Measurements from ENCODE around the gene NR1H2.
A peak's percentile ranks its signal among the peaks of the same experiment; 100 is the strongest.
"Not testable (repeated sequence)": the region's sequence is repeated elsewhere in the genome, so short reads cannot be mapped to it uniquely, and the experiment has no call there.

Gene NR1H2

DNA sequence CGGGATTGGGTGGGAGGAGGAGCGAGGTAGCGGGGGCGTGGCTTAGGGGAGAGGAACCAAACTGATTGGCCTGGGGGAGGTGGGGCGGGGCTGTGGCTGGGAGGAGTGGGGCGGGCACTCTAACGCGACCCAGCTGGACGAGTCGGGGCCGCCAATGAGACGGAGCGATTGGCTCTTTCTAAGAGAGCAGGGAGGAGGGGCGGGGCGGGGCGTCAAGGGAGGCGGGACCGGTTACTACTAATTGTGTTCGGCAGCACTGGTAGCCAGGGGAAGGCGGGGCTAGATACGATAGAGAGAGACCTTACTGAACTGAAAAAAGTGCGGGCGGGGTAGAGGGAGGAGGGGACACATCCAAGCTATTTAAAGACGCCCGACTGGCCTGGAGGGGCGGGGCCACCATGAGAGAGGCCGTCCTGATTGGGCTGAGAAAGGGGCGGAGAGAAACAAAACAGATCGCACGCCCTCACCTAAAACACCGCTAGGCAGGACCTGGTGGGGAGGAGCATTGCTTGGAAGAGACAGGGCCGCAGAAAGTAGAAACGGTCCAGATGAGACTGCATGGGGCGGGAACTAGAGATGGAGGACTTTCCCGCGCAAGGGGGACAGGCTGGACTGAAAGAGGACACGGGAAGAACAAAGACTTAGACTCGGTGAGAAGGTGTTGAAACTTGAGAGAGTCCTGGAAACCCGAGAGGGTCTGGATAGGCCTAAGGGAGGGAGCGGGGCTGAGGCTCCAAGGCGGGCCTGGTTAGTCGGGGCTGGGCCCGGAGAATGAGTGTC lies 46.9 kb upstream of the NR1H2 start, which contains the start of gene KCNC3:
KCNC3 (minus strand) TSS at position 232 of the 780 bp plus-strand sequence. CDS start 295 bp downstream, outside the sequence.
- Histone ChIP-seq H3K27me3 (ENCODE audit: insufficient read depth, poor library complexity, severe bottlenecking) (peaks cover 49% of the 10 kb centered on the region), H3K27ac (replicated peaks) (no peak within 1 kb of the TSS), H3K4me3 (replicated peaks; ENCODE audit: insufficient read depth, low read length) (peak within 1 kb of the TSS; percentile 30)
- no peak for TF ChIP-seq SPI1 (IDR thresholded peaks at IDR 0.05; ENCODE audit: borderline replicate concordance, low read depth)
- no peak for TF ChIP-seq POLR2AphosphoS5 (IDR thresholded peaks at IDR 0.05; ENCODE audit: low read depth)
- TF ChIP-seq GABPA (IDR thresholded peaks at IDR 0.05; ENCODE audit: low read depth): no peak
- TF ChIP-seq, protein P1, sequence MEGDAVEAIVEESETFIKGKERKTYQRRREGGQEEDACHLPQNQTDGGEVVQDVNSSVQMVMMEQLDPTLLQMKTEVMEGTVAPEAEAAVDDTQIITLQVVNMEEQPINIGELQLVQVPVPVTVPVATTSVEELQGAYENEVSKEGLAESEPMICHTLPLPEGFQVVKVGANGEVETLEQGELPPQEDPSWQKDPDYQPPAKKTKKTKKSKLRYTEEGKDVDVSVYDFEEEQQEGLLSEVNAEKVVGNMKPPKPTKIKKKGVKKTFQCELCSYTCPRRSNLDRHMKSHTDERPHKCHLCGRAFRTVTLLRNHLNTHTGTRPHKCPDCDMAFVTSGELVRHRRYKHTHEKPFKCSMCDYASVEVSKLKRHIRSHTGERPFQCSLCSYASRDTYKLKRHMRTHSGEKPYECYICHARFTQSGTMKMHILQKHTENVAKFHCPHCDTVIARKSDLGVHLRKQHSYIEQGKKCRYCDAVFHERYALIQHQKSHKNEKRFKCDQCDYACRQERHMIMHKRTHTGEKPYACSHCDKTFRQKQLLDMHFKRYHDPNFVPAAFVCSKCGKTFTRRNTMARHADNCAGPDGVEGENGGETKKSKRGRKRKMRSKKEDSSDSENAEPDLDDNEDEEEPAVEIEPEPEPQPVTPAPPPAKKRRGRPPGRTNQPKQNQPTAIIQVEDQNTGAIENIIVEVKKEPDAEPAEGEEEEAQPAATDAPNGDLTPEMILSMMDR (IDR thresholded peaks at IDR 0.05; ENCODE audit: insufficient read depth, low read length): no peak
- TF ChIP-seq, protein P2, sequence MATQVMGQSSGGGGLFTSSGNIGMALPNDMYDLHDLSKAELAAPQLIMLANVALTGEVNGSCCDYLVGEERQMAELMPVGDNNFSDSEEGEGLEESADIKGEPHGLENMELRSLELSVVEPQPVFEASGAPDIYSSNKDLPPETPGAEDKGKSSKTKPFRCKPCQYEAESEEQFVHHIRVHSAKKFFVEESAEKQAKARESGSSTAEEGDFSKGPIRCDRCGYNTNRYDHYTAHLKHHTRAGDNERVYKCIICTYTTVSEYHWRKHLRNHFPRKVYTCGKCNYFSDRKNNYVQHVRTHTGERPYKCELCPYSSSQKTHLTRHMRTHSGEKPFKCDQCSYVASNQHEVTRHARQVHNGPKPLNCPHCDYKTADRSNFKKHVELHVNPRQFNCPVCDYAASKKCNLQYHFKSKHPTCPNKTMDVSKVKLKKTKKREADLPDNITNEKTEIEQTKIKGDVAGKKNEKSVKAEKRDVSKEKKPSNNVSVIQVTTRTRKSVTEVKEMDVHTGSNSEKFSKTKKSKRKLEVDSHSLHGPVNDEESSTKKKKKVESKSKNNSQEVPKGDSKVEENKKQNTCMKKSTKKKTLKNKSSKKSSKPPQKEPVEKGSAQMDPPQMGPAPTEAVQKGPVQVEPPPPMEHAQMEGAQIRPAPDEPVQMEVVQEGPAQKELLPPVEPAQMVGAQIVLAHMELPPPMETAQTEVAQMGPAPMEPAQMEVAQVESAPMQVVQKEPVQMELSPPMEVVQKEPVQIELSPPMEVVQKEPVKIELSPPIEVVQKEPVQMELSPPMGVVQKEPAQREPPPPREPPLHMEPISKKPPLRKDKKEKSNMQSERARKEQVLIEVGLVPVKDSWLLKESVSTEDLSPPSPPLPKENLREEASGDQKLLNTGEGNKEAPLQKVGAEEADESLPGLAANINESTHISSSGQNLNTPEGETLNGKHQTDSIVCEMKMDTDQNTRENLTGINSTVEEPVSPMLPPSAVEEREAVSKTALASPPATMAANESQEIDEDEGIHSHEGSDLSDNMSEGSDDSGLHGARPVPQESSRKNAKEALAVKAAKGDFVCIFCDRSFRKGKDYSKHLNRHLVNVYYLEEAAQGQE (IDR thresholded peaks at IDR 0.05; ENCODE audit: insufficient replicate concordance, low read depth): no peak
- DNase-seq (ENCODE audit: low read depth in 1 of 2, low spot score in 1 of 2): peak; percentile 58 to 97

DNA sequence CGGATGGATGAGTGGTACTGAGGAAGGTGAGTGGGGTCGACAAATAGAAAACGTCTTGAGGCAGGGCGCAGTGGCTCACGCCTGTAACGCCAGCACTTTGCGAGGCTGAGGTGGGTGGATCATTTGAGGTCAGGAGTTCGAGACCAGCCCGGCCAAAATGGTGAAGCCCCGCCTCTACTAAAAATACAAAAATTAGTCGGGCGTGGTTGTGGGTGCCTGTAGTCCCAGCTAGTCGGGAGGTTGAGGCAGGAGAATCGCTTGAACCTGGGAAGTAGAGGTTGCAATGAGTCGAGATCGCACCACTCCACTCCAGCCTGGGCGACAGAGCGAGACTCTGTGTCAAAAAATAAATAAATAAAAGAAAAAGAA lies 46.3 kb upstream of the NR1H2 start:
- Histone ChIP-seq H3K27me3 (ENCODE audit: insufficient read depth, poor library complexity, severe bottlenecking) (peaks cover 49% of the 10 kb centered on the region), H3K4me3 (replicated peaks; ENCODE audit: insufficient read depth, low read length) (peak overlapping the region; percentile 0; the same call in 1 of the 2 replicates)
- H3K27ac ChIP-seq (replicated peaks); DNase-seq (ENCODE audit: low read depth in 1 of 2, low spot score in 1 of 2): not testable (repeated sequence)

DNA sequence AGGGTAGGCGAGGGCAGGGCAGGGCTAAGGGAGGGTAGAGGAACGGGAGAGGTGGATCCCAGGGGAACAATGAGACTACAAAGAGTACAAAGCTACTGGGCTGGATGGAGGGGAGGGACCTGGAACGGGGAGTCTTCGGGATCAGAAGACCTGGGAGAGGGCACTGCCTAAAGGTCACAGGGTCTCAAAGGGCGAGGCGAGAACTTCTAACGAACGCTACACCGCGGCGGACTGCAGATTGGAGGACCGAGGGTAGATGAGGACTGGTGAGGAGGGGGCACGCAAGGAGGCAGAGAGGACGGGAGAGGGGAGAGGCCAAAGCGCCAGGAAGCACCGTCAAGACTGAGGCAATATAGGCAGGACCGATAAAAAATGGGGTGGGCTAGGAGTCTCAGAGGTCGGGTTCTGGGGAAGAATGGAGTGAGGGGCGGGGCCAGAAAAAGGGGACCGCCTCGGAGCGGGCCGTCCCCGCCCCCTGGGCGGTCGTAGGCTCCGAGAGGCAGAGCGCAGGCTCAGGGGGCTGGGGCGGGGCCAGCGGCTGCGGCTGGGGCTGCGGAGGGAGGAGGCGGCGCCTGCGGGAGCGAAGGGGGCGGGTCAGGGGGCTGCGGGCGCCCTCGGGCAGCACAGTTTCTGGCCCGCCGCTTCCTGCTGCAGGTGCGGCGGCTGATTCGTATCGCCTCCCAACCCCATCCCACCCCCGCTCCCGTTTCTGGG lies 45.7 kb upstream of the NR1H2 start:
- TF ChIP-seq, protein P2 (IDR thresholded peaks at IDR 0.05; ENCODE audit: insufficient replicate concordance, low read depth): no peak
- TF ChIP-seq GABPA (IDR thresholded peaks at IDR 0.05; ENCODE audit: low read depth) (no peak), POLR2AphosphoS5 (IDR thresholded peaks at IDR 0.05; ENCODE audit: low read depth) (no peak), SPI1 (IDR thresholded peaks at IDR 0.05; ENCODE audit: borderline replicate concordance, low read depth) (no peak)
- TF ChIP-seq, protein P1 (IDR thresholded peaks at IDR 0.05; ENCODE audit: insufficient read depth, low read length): no peak
- DNase-seq (ENCODE audit: low read depth in 1 of 2, low spot score in 1 of 2): peak; percentile 4 to 65
- Histone ChIP-seq H3K4me3 (replicated peaks; ENCODE audit: insufficient read depth, low read length) (peak overlapping the region; percentile 39), H3K27me3 (ENCODE audit: insufficient read depth, poor library complexity, severe bottlenecking) (peaks cover 49% of the 10 kb centered on the region), H3K27ac (replicated peaks) (no peak overlapping the region)

DNA sequence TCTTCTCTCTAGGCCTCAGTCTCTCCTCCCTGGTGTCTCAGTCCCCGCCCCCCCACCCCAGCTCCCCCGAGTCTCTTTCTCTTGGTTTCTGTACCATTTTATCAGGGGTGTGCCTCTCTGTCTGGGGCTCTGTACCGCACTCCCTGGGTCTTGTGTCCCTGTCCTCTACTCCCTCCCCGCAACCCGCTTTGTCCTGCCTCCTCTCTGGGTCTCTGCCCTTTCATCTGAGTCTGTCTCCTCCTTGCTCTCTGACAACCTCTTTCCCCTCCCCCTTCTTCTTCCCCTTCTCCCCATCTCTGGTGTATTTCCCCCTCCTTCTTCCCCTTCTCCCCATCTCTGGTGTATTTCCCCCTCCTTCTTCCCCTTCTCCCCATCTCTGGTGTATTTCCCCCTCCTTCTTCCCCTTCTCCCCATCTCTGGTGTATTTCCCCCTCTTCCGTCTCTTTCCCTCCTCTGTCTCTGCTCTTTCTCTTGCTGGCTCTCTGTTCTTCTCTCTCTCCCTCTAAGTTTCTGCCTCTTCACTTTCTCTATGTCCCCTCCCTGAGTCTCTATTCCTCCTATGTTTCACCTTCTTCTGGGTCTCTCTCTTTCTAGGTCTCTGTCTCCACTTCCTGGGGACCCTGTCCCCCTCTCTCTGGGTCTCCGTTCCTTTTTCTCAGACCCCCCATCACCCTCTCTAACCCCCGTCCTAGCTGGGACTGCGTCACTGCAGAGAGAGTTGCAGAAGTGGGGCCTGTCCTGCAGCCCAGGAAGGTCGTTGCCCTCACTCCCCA lies 44.9 kb upstream of the NR1H2 start:
- TF ChIP-seq POLR2AphosphoS5 (IDR thresholded peaks at IDR 0.05; ENCODE audit: low read depth): no peak
- TF ChIP-seq, protein P1 (IDR thresholded peaks at IDR 0.05; ENCODE audit: insufficient read depth, low read length): no peak
- TF ChIP-seq SPI1 (IDR thresholded peaks at IDR 0.05; ENCODE audit: borderline replicate concordance, low read depth): no peak
- no peak for TF ChIP-seq GABPA (IDR thresholded peaks at IDR 0.05; ENCODE audit: low read depth)
- TF ChIP-seq, protein P2 (IDR thresholded peaks at IDR 0.05; ENCODE audit: insufficient replicate concordance, low read depth): no peak
- Histone ChIP-seq H3K4me3 (replicated peaks; ENCODE audit: insufficient read depth, low read length) (peak overlapping the region; percentile 39), H3K27me3 (ENCODE audit: insufficient read depth, poor library complexity, severe bottlenecking) (peaks cover 42% of the 10 kb centered on the region), H3K27ac (replicated peaks) (no peak overlapping the region)
- no peak for DNase-seq (ENCODE audit: low read depth in 1 of 2, low spot score in 1 of 2)

Measured in HL-60 (cell line).